ENCODE data around the gene TRIM52.

Gene TRIM52

DNA sequence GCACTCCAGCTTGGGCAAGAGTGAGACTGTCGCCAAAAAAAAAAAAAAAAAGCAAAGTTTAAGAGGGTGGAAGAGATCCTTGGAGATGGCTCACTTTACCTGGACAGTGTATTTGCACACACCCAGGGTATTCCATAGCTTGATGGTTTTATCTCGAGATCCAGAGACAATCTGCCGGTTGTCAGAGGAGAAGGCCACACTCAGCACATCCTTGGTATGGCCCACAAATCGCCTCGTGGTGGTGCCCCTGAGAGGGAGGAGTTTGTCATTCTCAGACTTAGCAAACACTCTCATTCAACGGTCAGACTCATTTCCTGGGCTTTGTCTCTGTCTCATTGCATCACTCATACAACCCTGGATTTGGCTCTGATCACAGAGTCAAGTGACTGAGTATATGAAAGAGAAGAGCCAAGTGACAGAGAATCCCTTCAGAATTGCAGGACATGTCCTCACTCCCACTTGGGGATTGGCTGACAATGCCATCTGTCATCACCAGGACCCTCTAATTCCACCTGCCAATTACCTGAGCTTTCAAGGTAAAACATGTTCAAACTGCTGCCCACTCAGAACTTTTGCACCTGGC is 19.5 kb downstream of the TRIM52 start:
- H3K27me3 ChIP-seq (ENCODE audit: insufficient read depth, poor library complexity, severe bottlenecking): no peaks in the 10 kb centered on the region
- peak overlapping the region; percentile 65 for H3K4me3 ChIP-seq (replicated peaks; ENCODE audit: insufficient read depth, low read length)
- peak in 1 of 2 experiments; percentile 84 for DNase-seq (ENCODE audit: low read depth in 1 of 2, low spot score in 1 of 2)
- TF ChIP-seq CTCF (IDR thresholded peaks at IDR 0.05; ENCODE audit: insufficient read depth, low read length) (no peak), POLR2AphosphoS5 (IDR thresholded peaks at IDR 0.05; ENCODE audit: low read depth) (peak; percentile 69)
- H3K27ac ChIP-seq (replicated peaks): peak overlapping the region; percentile 96

DNA sequence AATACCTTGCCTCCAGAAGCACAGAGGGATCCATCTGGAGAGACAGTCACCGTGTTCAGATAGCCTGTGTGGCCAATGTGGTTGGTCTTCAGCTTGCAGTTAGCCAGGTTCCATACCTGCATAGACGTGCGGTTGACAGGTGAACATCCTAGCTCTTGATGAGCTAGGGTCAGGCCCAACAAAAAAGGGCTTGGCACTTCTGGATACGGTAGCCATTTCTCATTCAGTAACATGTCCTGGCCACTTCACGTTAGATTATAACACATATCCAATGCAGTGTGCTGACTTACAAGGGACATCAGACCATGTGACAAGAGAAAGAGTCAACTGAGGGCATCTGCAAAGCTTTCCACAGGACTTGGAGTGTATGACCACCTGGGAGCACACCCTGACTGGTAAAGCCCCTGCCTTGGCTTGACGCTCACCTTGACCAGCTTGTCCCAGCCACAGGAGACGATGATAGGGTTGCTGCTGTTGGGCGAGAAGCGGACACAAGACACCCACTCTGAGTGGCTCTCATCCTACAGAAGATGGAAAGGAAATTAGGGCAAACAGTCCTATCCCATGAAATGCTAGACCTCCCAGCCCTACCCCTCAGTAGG is 21.8 kb downstream of the TRIM52 start:
- Histone ChIP-seq H3K27me3 (ENCODE audit: insufficient read depth, poor library complexity, severe bottlenecking) (no peaks in the 10 kb centered on the region), H3K4me3 (replicated peaks; ENCODE audit: insufficient read depth, low read length) (no peak overlapping the region), H3K27ac (replicated peaks) (no peak overlapping the region)
- TF ChIP-seq CTCF (IDR thresholded peaks at IDR 0.05; ENCODE audit: insufficient read depth, low read length) (no peak), SPI1 (IDR thresholded peaks at IDR 0.05; ENCODE audit: borderline replicate concordance, low read depth) (no peak), GABPA (IDR thresholded peaks at IDR 0.05; ENCODE audit: low read depth) (no peak), POLR2AphosphoS5 (IDR thresholded peaks at IDR 0.05; ENCODE audit: low read depth) (no peak; the same call in 1 of the 2 replicates)
- TF ChIP-seq, protein P1, sequence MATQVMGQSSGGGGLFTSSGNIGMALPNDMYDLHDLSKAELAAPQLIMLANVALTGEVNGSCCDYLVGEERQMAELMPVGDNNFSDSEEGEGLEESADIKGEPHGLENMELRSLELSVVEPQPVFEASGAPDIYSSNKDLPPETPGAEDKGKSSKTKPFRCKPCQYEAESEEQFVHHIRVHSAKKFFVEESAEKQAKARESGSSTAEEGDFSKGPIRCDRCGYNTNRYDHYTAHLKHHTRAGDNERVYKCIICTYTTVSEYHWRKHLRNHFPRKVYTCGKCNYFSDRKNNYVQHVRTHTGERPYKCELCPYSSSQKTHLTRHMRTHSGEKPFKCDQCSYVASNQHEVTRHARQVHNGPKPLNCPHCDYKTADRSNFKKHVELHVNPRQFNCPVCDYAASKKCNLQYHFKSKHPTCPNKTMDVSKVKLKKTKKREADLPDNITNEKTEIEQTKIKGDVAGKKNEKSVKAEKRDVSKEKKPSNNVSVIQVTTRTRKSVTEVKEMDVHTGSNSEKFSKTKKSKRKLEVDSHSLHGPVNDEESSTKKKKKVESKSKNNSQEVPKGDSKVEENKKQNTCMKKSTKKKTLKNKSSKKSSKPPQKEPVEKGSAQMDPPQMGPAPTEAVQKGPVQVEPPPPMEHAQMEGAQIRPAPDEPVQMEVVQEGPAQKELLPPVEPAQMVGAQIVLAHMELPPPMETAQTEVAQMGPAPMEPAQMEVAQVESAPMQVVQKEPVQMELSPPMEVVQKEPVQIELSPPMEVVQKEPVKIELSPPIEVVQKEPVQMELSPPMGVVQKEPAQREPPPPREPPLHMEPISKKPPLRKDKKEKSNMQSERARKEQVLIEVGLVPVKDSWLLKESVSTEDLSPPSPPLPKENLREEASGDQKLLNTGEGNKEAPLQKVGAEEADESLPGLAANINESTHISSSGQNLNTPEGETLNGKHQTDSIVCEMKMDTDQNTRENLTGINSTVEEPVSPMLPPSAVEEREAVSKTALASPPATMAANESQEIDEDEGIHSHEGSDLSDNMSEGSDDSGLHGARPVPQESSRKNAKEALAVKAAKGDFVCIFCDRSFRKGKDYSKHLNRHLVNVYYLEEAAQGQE (IDR thresholded peaks at IDR 0.05; ENCODE audit: insufficient replicate concordance, low read depth): no peak
- no peak for DNase-seq (ENCODE audit: low read depth in 1 of 2, low spot score in 1 of 2)

DNA sequence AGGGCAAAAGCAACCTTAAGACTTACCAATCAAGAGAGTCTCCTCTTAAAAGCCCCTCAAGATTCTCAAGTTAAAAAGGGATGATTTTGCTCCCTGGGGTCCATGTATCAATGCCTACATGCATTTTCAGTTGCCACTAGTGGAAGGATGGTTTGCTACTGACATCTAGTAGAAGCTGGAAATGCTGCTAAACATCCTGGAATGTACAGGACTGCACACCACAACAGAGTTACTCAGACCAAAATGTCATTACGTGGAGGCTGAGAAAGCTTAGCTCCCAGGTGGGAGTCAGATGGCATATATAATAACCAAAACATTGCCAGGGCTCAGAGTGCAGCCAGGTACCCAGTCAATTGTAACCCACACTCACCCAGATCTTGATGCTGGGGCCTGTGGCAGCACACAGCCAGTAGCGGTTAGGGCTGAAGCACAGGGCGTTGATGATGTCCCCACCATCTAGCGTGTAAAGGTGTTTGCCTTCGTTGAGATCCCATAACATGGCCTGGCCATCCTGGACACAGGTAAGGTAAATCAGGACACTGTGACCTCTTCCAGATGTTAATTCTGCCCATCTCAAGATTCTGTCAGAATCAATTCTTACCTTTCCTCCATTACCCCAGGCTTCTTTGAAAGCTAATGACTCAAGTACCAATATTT is 23.1 kb downstream of the TRIM52 start:
- Histone ChIP-seq H3K27me3 (ENCODE audit: insufficient read depth, poor library complexity, severe bottlenecking) (no peaks in the 10 kb centered on the region), H3K4me3 (replicated peaks; ENCODE audit: insufficient read depth, low read length) (no peak overlapping the region), H3K27ac (replicated peaks) (no peak overlapping the region)
- no peak for TF ChIP-seq GABPA (IDR thresholded peaks at IDR 0.05; ENCODE audit: low read depth)
- no peak for DNase-seq (ENCODE audit: low read depth in 1 of 2, low spot score in 1 of 2)

- TF ChIP-seq GABPA (IDR thresholded peaks at IDR 0.05; ENCODE audit: low read depth) (no peak), POLR2AphosphoS5 (IDR thresholded peaks at IDR 0.05; ENCODE audit: low read depth) (no peak; the same call in 1 of the 2 replicates), SPI1 (IDR thresholded peaks at IDR 0.05; ENCODE audit: borderline replicate concordance, low read depth) (no peak), CTCF (IDR thresholded peaks at IDR 0.05; ENCODE audit: insufficient read depth, low read length) (no peak)
- TF ChIP-seq, protein P1 (IDR thresholded peaks at IDR 0.05; ENCODE audit: insufficient replicate concordance, low read depth): no peak
- no peak for DNase-seq (ENCODE audit: low read depth in 1 of 2, low spot score in 1 of 2)
- Histone ChIP-seq H3K27ac (replicated peaks) (no peak overlapping the region), H3K4me3 (replicated peaks; ENCODE audit: insufficient read depth, low read length) (no peak overlapping the region), H3K27me3 (ENCODE audit: insufficient read depth, poor library complexity, severe bottlenecking) (no peaks in the 10 kb centered on the region)
These were observed 23.8 kb downstream of the TRIM52 start for GRCh38 chr5:181236954-181237641.

Measured in HL-60 (cell line).